IMR-90 (cell line): ENCODE results near the gene CD180. TPM values are rescaled to one million over a fixed set of nuclear protein-coding genes. Genes with fewer than 3 reads are reported as not detected.
A peak's percentile ranks its signal among the peaks of the same experiment; 100 is the strongest.

ENCODE experiments used
- ATAC-seq: fragments of 200-7000 bp; cut with Tn5 transposase; 2 replicates; pipeline ENCODE4 v1.9.1; 2020; ENCODE audit warnings: low read depth, mild to moderate bottlenecking, moderate library complexity
- BruUV-seq: library from RNA; stranded (reverse); fragments of 400-500 nt; replicated peaks from 2 replicates; lab custom pipeline; 2021; lab: Mats Ljungman, UMichigan
- CTCF ChIA-PET: fragments of 300-600 bp; formaldehyde crosslinking; extraction: SDS; loops from one replicate; lab custom pipeline; 2021; ENCODE audit warnings: antibody characterized with exemption; lab: Yijun Ruan, JAX
- POLR2A ChIA-PET: fragments of 300-600 bp; sonication (Branson Sonifier 250); formaldehyde crosslinking; loops from one replicate; lab custom pipeline; 2022; ENCODE audit warnings: antibody characterized with exemption; ENCODE audit not compliant: unreplicated experiment; lab: Charles Lee
- DNase-seq: peaks from one replicate; pipeline ENCODE4 v3.0.0; 2013
- H2AFZ ChIP-seq: replicated peaks from 2 replicates; pipeline ENCODE3; 2013; ENCODE audit warnings: low read length, mild to moderate bottlenecking; ENCODE audit not compliant: poor library complexity
- H2AK5ac ChIP-seq: 2 replicates; pipeline ENCODE4 v1.6.1; 2013; ENCODE audit warnings: low read depth, low read length, inconsistent platforms
- H2AK9ac ChIP-seq: replicated peaks from 2 replicates; pipeline ENCODE3; 2013; ENCODE audit warnings: mild to moderate bottlenecking, low read depth, low read length, moderate library complexity; ENCODE audit not compliant: poor library complexity
- H2BK120ac ChIP-seq: 2 replicates; pipeline ENCODE4 v1.6.1; 2013; ENCODE audit warnings: low read depth, low read length, inconsistent platforms
- H2BK15ac ChIP-seq: 3 replicates; pipeline ENCODE4 v1.6.1; 2013; ENCODE audit warnings: low read depth, low read length, inconsistent platforms
- H2BK20ac ChIP-seq: 2 replicates; pipeline ENCODE4 v1.6.1; 2013; ENCODE audit warnings: low read depth, mild to moderate bottlenecking, inconsistent platforms, low read length, moderate library complexity
- H2BK5ac ChIP-seq: 2 replicates; pipeline ENCODE4 v1.6.1; 2013; ENCODE audit warnings: mild to moderate bottlenecking, low read depth, low read length, inconsistent platforms; ENCODE audit not compliant: poor library complexity, severe bottlenecking
- H3K14ac ChIP-seq: replicated peaks from 2 replicates; pipeline ENCODE4 v1.6.1; 2013; ENCODE audit warnings: low read depth, low read length, inconsistent platforms
- H3K18ac ChIP-seq: 2 replicates; pipeline ENCODE4 v1.6.1; 2013; ENCODE audit warnings: low read depth, low read length, control low read depth
- H3K23ac ChIP-seq: 2 replicates; pipeline ENCODE4 v1.6.1; 2013; ENCODE audit warnings: low read depth, low read length, inconsistent platforms
- H3K27ac ChIP-seq: 2 replicates; pipeline ENCODE4 v1.5.1; 2013; ENCODE audit warnings: mild to moderate bottlenecking, control low read depth, low read length; ENCODE audit not compliant: insufficient read depth
- H3K27me3 ChIP-seq: 2 replicates; pipeline ENCODE4 v1.6.1; 2013; ENCODE audit warnings: low read length; ENCODE audit not compliant: control insufficient read depth, insufficient read depth
- H3K36me3 ChIP-seq: 2 replicates; pipeline ENCODE4 v1.6.1; 2013; ENCODE audit warnings: low read length, mixed read lengths; ENCODE audit not compliant: control insufficient read depth, insufficient read depth
- H3K4ac ChIP-seq: 2 replicates; pipeline ENCODE4 v1.6.1; 2013; ENCODE audit warnings: low read depth, low read length, inconsistent platforms
- H3K4me1 ChIP-seq: 2 replicates; pipeline ENCODE4 v1.6.1; 2013; ENCODE audit warnings: low read length, mixed read lengths; ENCODE audit not compliant: control insufficient read depth, insufficient read depth
- H3K4me2 ChIP-seq: 2 replicates; pipeline ENCODE4 v1.6.1; 2013; ENCODE audit warnings: low read depth, mild to moderate bottlenecking, control low read depth, low read length, moderate library complexity
- H3K4me3 ChIP-seq: 2 replicates; pipeline ENCODE4 v1.5.1; 2013; ENCODE audit warnings: low read depth, mild to moderate bottlenecking, control low read depth, low read length, moderate library complexity; ENCODE audit not compliant: insufficient read depth
- H3K56ac ChIP-seq: 2 replicates; pipeline ENCODE4 v1.6.1; 2013; ENCODE audit warnings: low read length, inconsistent platforms; ENCODE audit not compliant: insufficient read depth; ENCODE audit errors: extremely low read depth
- H3K79me1 ChIP-seq, 2 experiments: 2 replicates each; pipeline ENCODE4 v1.6.1; 2013; ENCODE audit warnings: low read length in 2 of 2, inconsistent platforms in 1 of 2, low read depth in 1 of 2
- H3K9ac ChIP-seq: 2 replicates; pipeline ENCODE4 v1.6.1; 2013; ENCODE audit warnings: low read depth, low read length, control low read depth
- H3K9me1 ChIP-seq: 2 replicates; pipeline ENCODE4 v1.6.1; 2013; ENCODE audit warnings: low read length, inconsistent platforms; ENCODE audit not compliant: insufficient read depth
- H3K9me3 ChIP-seq: 2 replicates; pipeline ENCODE4 v1.6.1; 2013; ENCODE audit warnings: low read length; ENCODE audit not compliant: control insufficient read depth, insufficient read depth
- H4K20me1 ChIP-seq: 2 replicates; pipeline ENCODE4 v1.6.1; 2013; ENCODE audit warnings: low read length, inconsistent platforms; ENCODE audit not compliant: insufficient read depth
- H4K5ac ChIP-seq: 2 replicates; pipeline ENCODE4 v1.6.1; 2013; ENCODE audit warnings: mild to moderate bottlenecking, low read depth, low read length, control low read depth
- H4K8ac ChIP-seq, 2 experiments: 2 replicates each; pipeline ENCODE4 v1.6.1; 2013; ENCODE audit warnings: low read depth in 2 of 2, low read length in 2 of 2, control low read depth in 1 of 2, inconsistent platforms in 1 of 2
- H4K91ac ChIP-seq: 2 replicates; pipeline ENCODE4 v1.6.1; 2013; ENCODE audit warnings: low read depth, low read length, inconsistent platforms; ENCODE audit not compliant: insufficient read depth
- BHLHE40 ChIP-seq: fragments of 150-350 bp; IDR thresholded peaks from 2 replicates; pipeline ENCODE4 v1.6.1; 2016; ENCODE audit warnings: mild to moderate bottlenecking, low read depth, low read length
- CEBPB ChIP-seq: IDR thresholded peaks from 2 replicates; pipeline ENCODE4 v1.6.1; 2012; ENCODE audit warnings: low read depth, low read length, improper control_type of control experiment
- CHD1 ChIP-seq: IDR thresholded peaks from 2 replicates; pipeline ENCODE4 v1.6.1; 2012; ENCODE audit warnings: low read depth, low read length, improper control_type of control experiment
- CTCF ChIP-seq: conservative IDR thresholded peaks from 2 replicates; pipeline ENCODE4 v1.5.1; 2012; ENCODE audit warnings: mild to moderate bottlenecking, low read depth, low read length, improper control_type of control experiment
- ELK1 ChIP-seq: fragments of 150-350 bp; IDR thresholded peaks from 2 replicates; pipeline ENCODE4 v1.6.1; 2016; ENCODE audit warnings: low read depth, mild to moderate bottlenecking, low read length, moderate library complexity, borderline replicate concordance
- FOS ChIP-seq: fragments of 150-350 bp; IDR thresholded peaks from 2 replicates; pipeline ENCODE4 v1.6.1; 2016; ENCODE audit warnings: low read depth, low read length
- MAFK ChIP-seq: IDR thresholded peaks from 2 replicates; pipeline ENCODE4 v1.6.1; 2012; ENCODE audit warnings: low read depth, low read length, improper control_type of control experiment
- MXI1 ChIP-seq: IDR thresholded peaks from 2 replicates; pipeline ENCODE4 v1.6.1; 2012; ENCODE audit warnings: low read depth, mild to moderate bottlenecking, low read length, moderate library complexity, borderline replicate concordance
- NFE2L2 ChIP-seq: fragments of 150-350 bp; IDR thresholded peaks from 2 replicates; pipeline ENCODE4 v1.6.1; 2016; ENCODE audit warnings: low read depth, mild to moderate bottlenecking, low read length
- RAD21 ChIP-seq: IDR thresholded peaks from 2 replicates; pipeline ENCODE4 v1.6.1; 2012; ENCODE audit warnings: low read length, improper control_type of control experiment
- RCOR1 ChIP-seq: IDR thresholded peaks from 2 replicates; pipeline ENCODE4 v1.6.1; 2012; ENCODE audit warnings: mild to moderate bottlenecking, low read length, improper control_type of control experiment; ENCODE audit not compliant: insufficient replicate concordance
- RFX5 ChIP-seq: IDR thresholded peaks from 2 replicates; pipeline ENCODE4 v1.8.0; 2012; ENCODE audit warnings: low read depth, mild to moderate bottlenecking, low read length, moderate library complexity
- SMC3 ChIP-seq: fragments of 150-350 bp; IDR thresholded peaks from 2 replicates; pipeline ENCODE4 v1.6.1; 2016; ENCODE audit warnings: low read depth, mild to moderate bottlenecking, antibody characterized with exemption, low read length, moderate library complexity
- USF2 ChIP-seq: fragments of 150-350 bp; IDR thresholded peaks from 2 replicates; pipeline ENCODE4 v1.6.1; 2017; ENCODE audit warnings: mild to moderate bottlenecking, antibody characterized with exemption, low read length, low read depth
- WGBS, 2 experiments: methylation state at CpG; one replicate each; pipeline versions ENCODE4 v1.1.5 to v1.1.7; 2013; ENCODE audit warnings: missing lambda C conversion rate in 2 of 2; ENCODE audit not compliant: insufficient read length in 1 of 2; ENCODE audit errors: extremely low coverage in 2 of 2; 5-methylcytosine and 5-hydroxymethylcytosine counted together
- dilution Hi-C: fragments of 300-500 bp; cut with HindIII; formaldehyde crosslinking; loops from one replicate; pipeline ENCODE4 v1.14.3; 2018; ENCODE audit warnings: low sequenced_read_pairs; ENCODE audit not compliant: unreplicated experiment
- in situ Hi-C: fragments of 300-500 bp; cut with MboI; formaldehyde crosslinking; loops from 3 replicates; pipeline ENCODE4 v1.14.3; 2019; ENCODE audit warnings: low sequenced_read_pairs, inconsistent platforms, mixed read lengths
- intact Hi-C: fragments of 100-400 bp; cut with micrococcal nuclease; formaldehyde crosslinking; loops from 2 replicates; pipeline ENCODE4 v1.10.0; 2022
- polyA plus RNA-seq, 3 experiments: library from polyadenylated mRNA; depleted of rRNA; stranded (reverse); fragments of >200 nt; gene quantifications; 2 replicates each; pipeline ENCODE4 v1.2.3, GENCODE V29; 2012; ENCODE audit warnings: low replicate concordance in 1 of 3
- total RNA-seq: library from RNA; depleted of rRNA; stranded (reverse); fragments of >200 nt; gene quantifications from 2 replicates; pipeline ENCODE4 v1.2.3, GENCODE V29; 2012

Gene CD180
- total and polyA plus RNA-seq, 2 of the 4 experiments (the other 2 are of a cell fraction) = not detected

- Histone ChIP-seq H3K56ac (no peak overlapping the region), H3K27ac (no peak overlapping the region), H2BK20ac (no peak overlapping the region), H3K4me3 (no peak overlapping the region), H3K79me1 (no peaks in the 10 kb centered on the region), H2AFZ (no peak overlapping the region), H3K9me1 (no peaks in the 10 kb centered on the region; the same call in 1 of the 2 replicates), H4K20me1 (no peaks in the 10 kb centered on the region), H4K8ac (no peak overlapping the region), H3K9ac (no peak overlapping the region), H4K5ac (no peak overlapping the region), H3K9me3 (no peaks in the 10 kb centered on the region), H3K27me3 (no peaks in the 10 kb centered on the region), H2BK120ac (no peak overlapping the region), H4K91ac (no peak overlapping the region), H2AK5ac (no peak overlapping the region; the same call in 1 of the 2 replicates), H3K23ac (no peak overlapping the region), H3K14ac (no peak overlapping the region), H2BK5ac (no peak overlapping the region), H3K18ac (no peak overlapping the region), H3K4me1 (no peaks in the 10 kb centered on the region; the same call in 1 of the 2 replicates), H2AK9ac (no peak overlapping the region), H3K4ac (no peak overlapping the region), H3K4me2 (no peak overlapping the region), H2BK15ac (no peak overlapping the region), H3K36me3 (no peaks in the 10 kb centered on the region)
- TF ChIP-seq RCOR1 (no peak), RFX5 (no peak), USF2 (no peak), CTCF (no peak), NFE2L2 (no peak), CHD1 (no peak), ELK1 (no peak), BHLHE40 (no peak), SMC3 (no peak), MAFK (no peak), FOS (no peak), MXI1 (no peak), RAD21 (no peak), CEBPB (no peak)
- WGBS, 2 experiments = no CpG with 5 or more reads among the region's 1 CpG
- peak; percentile 15 for DNase-seq
- intact Hi-C loops (loop anchor here (5.0 to 10.0 kb wide), 2 partner anchors 154 to 611 kb away; no protein-coding TSS in a partner anchor), dilution Hi-C loops (no loop called here), in situ Hi-C loops (loop anchor here (25.0 kb wide), 1 partner anchor 569 kb away; no protein-coding TSS in a partner anchor)
- BruUV-seq = no TSS peak
- no peak for ATAC-seq
- ChIA-PET CTCF (no interaction called here), POLR2A (no interaction called here)
These were observed 46.8 kb upstream of the CD180 start for GRCh38 chr5:67243349-67243748.
